ENCODE data around the gene TPP1. TPM values are rescaled to one million over a fixed set of nuclear protein-coding genes. Genes with fewer than 3 reads are reported as not detected.

TPP1 gene
- total RNA-seq, 4 donors from 2014 or later = 27.1 to 74.9 (median 40.7) TPM

- Histone ChIP-seq H3K36me3 (no peaks in the 10 kb centered on the region), H3K4me1 (no peaks in the 10 kb centered on the region), H3K4me3 (no peak overlapping the region), H3K27me3 (no peaks in the 10 kb centered on the region), H3K9me3 (no peaks in the 10 kb centered on the region), H3K27ac (peak overlapping the region; percentile 12 to 96)
- TF ChIP-seq POLR2A (IDR thresholded peaks at IDR 0.05) (no peak), CTCF (IDR thresholded peaks at IDR 0.05) (no peak)
- intact Hi-C loops (cut with DNase I; ENCODE audit: low total_unique reads) = no loop called here
- no peak for DNase-seq
Measured at GRCh38 chr11:6653097-6653496, 33.9 kb upstream of the TPP1 start.

GRCh38 chr11:6652182-6652581 lies 33.0 kb upstream of the TPP1 start:
- Histone ChIP-seq H3K36me3 (no peaks in the 10 kb centered on the region), H3K9me3 (no peaks in the 10 kb centered on the region), H3K4me3 (no peak overlapping the region), H3K27ac (peak overlapping the region; percentile 12 to 96), H3K4me1 (peaks cover 0 to 3% of the 10 kb centered on the region in 2 donors), H3K27me3 (no peaks in the 10 kb centered on the region)
- intact Hi-C loops (cut with DNase I; ENCODE audit: low total_unique reads) = no loop called here
- DNase-seq = no peak
- TF ChIP-seq POLR2A (IDR thresholded peaks at IDR 0.05) (no peak), CTCF (IDR thresholded peaks at IDR 0.05) (no peak)

GRCh38 chr11:6650980-6651379 lies 31.8 kb upstream of the TPP1 start:
- Histone ChIP-seq H3K27ac (peak overlapping the region; percentile 94 to 96), H3K27me3 (no peaks in the 10 kb centered on the region), H3K4me3 (no peak overlapping the region), H3K4me1 (peaks cover 6 to 13% of the 10 kb centered on the region in 2 donors), H3K36me3 (no peaks in the 10 kb centered on the region), H3K9me3 (no peaks in the 10 kb centered on the region)
- DNase-seq = no peak
- TF ChIP-seq POLR2A (IDR thresholded peaks at IDR 0.05) = no peak
- no peak for TF ChIP-seq CTCF (IDR thresholded peaks at IDR 0.05)
- intact Hi-C loops (cut with DNase I; ENCODE audit: low total_unique reads) = no loop called here

GRCh38 chr11:6650104-6650503 lies 30.9 kb upstream of the TPP1 start:
- DNase-seq = no peak
- TF ChIP-seq POLR2A (IDR thresholded peaks at IDR 0.05) (no peak), CTCF (IDR thresholded peaks at IDR 0.05) (no peak)
- no peak overlapping the region for H3K4me3 ChIP-seq
- intact Hi-C loops (cut with DNase I; ENCODE audit: low total_unique reads) = no loop called here
- H3K27ac ChIP-seq = peak overlapping the region; percentile 94 to 96
- no peaks in the 10 kb centered on the region for H3K9me3 ChIP-seq
- H3K27me3 ChIP-seq = no peaks in the 10 kb centered on the region
- H3K4me1 ChIP-seq = peaks cover 8 to 16% of the 10 kb centered on the region in 2 donors
- H3K36me3 ChIP-seq = no peaks in the 10 kb centered on the region

GRCh38 chr11:6648501-6648900 lies 29.3 kb upstream of the TPP1 start:
- H3K9me3 ChIP-seq = no peaks in the 10 kb centered on the region
- intact Hi-C loops (cut with DNase I; ENCODE audit: low total_unique reads) = no loop called here
- no peaks in the 10 kb centered on the region for H3K36me3 ChIP-seq
- H3K27me3 ChIP-seq = no peaks in the 10 kb centered on the region
- H3K4me1 ChIP-seq = peaks cover 8 to 16% of the 10 kb centered on the region in 2 donors
- no peak overlapping the region for H3K4me3 ChIP-seq
- no peak for DNase-seq
- TF ChIP-seq POLR2A (IDR thresholded peaks at IDR 0.05) (no peak), CTCF (IDR thresholded peaks at IDR 0.05) (no peak)
- peak overlapping the region; percentile 89 to 94 for H3K27ac ChIP-seq
